GM21528 (cell line): ENCODE results near the gene SSMEM1.
"Not testable (repeated sequence)": the region's sequence is repeated elsewhere in the genome, so short reads cannot be mapped to it uniquely, and the experiment has no call there.

Experiments used
- ATAC-seq: cut with Tn5 transposase; IDR thresholded peaks from one replicate; pipeline ENCODE4 v1.9.1; 2021; ENCODE audit warnings: mild to moderate bottlenecking, moderate library complexity; ENCODE audit not compliant: unreplicated experiment, low FRiP score

The SSMEM1 gene

GRCh38 chr7:130243486-130243885 lies 35.8 kb downstream of the SSMEM1 start:
- ATAC-seq = not testable (repeated sequence)

GRCh38 chr7:130246491-130246890 lies 38.8 kb downstream of the SSMEM1 start:
- not testable (repeated sequence) for ATAC-seq

DNA sequence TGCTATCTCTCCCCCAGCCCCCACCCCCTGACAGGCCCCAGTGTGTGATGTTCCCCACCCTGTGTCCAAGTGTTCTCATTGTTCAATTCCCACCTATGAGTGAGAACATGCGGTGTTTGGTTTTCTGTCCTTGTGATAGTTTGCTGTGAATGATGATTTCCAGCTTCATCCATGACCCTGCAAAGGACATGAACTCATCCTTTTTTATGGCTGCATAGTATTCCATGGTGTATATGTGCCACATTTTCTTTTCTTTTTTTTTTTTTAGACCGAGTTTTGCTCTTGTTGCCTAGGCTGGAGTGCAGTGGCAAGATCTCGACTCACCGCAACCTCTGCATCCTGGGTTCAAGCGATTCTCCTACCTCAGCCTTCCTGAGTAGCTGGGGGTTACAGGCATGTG lies 41.2 kb downstream of the SSMEM1 start:
- ATAC-seq = not testable (repeated sequence)

- not testable (repeated sequence) for ATAC-seq
These were observed 42.0 kb downstream of the SSMEM1 start for GRCh38 chr7:130249626-130250025.

GRCh38 chr7:130254555-130254954 lies 46.9 kb downstream of the SSMEM1 start:
- ATAC-seq = no peak

DNA sequence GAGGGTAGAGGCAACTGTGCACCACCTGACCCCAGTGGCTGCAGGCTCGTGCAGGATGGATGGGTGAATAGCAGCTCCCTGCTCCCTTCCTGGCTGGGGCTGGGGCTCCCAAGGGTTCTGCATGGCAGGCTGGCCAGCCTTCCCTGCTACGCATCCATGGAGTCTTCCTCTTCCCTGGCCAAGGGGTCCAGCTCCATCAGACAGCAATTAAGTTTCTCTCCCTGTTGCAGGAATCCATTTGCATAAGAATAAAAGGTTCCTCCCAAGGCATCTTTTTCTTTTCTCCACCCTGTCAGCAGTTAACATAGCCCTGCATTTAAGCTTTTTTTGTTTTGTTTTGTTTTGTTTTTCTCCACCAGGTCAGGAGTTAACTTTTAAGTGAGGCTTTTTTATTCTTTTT lies 49.0 kb downstream of the SSMEM1 start:
- ATAC-seq = no peak

GRCh38 chr7:130258494-130259078 lies 50.9 kb downstream of the SSMEM1 start:
- ATAC-seq = no peak

GRCh38 chr7:130262448-130262847 lies 54.8 kb downstream of the SSMEM1 start:
- no peak for ATAC-seq

- ATAC-seq = no peak
These were observed 55.5 kb downstream of the SSMEM1 start for GRCh38 chr7:130263130-130263529.
